ENCODE results near the gene SLC35G1. TPM values are rescaled to one million over a fixed set of nuclear protein-coding genes. Genes with fewer than 3 reads are reported as not detected.
A peak's percentile ranks its signal among the peaks of the same experiment; 100 is the strongest.

SLC35G1 gene
- total RNA-seq, 6 experiments from 2014 or later = 5.2 to 7.2 (median 5.7) TPM

DNA sequence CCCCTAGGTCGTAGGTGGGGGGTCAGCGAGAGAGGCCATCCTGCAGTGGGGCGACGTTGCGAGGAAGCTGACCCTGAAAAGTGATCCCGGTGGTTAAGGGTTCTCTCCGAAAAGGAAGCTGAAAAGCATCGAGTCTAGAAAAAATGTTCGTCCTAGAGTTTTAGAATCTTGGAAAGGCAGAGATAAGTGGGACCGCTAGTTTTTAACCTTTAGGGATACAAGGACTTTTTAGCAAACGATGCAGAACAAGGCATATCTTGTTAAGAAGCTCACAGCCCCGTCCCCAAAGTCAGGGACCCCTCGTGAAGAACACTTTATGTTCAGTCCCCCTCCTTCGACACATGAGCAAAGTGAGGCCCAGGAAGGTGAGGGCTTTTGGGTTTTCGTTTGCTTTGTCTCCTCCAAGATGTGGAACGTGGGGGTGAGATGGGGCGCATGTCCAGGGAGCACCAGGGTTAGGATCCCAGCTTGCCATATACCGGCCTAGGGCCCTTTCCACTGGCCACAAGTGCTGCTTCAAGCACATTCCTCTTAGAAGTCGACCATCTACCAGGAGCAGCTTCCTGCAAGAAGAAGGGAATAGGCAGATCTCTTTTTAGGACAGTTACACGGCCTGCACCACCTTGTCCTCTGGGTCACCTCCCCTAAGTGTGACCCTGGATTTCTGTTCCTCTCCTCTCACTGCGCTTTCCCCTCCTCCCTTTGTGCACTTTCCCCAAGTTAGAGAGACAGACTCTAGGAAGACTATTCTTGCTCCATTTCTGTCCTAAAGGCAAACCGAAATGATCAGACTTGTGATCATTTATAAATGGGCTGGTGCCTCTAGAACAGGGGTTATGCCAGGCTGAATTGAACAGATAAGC is 969 bp downstream of the SLC35G1 start:
- Mint-ChIP-seq H3K27me3 (ENCODE audit: insufficient read depth) (peaks cover 1% of the 10 kb centered on the region), H3K36me3 (ENCODE audit: low read depth) (no peaks in the 10 kb centered on the region), H3K4me1 (ENCODE audit: low read depth) (peaks cover 25% of the 10 kb centered on the region), H3K4me3 (peak overlapping the region; percentile 91), H3K27ac (peak overlapping the region; percentile 73), H3K9me3 (no peaks in the 10 kb centered on the region)
- DNase-seq = no peak
- TF ChIP-seq, protein P1, sequence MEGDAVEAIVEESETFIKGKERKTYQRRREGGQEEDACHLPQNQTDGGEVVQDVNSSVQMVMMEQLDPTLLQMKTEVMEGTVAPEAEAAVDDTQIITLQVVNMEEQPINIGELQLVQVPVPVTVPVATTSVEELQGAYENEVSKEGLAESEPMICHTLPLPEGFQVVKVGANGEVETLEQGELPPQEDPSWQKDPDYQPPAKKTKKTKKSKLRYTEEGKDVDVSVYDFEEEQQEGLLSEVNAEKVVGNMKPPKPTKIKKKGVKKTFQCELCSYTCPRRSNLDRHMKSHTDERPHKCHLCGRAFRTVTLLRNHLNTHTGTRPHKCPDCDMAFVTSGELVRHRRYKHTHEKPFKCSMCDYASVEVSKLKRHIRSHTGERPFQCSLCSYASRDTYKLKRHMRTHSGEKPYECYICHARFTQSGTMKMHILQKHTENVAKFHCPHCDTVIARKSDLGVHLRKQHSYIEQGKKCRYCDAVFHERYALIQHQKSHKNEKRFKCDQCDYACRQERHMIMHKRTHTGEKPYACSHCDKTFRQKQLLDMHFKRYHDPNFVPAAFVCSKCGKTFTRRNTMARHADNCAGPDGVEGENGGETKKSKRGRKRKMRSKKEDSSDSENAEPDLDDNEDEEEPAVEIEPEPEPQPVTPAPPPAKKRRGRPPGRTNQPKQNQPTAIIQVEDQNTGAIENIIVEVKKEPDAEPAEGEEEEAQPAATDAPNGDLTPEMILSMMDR (IDR thresholded peaks at IDR 0.05) = no peak

DNA sequence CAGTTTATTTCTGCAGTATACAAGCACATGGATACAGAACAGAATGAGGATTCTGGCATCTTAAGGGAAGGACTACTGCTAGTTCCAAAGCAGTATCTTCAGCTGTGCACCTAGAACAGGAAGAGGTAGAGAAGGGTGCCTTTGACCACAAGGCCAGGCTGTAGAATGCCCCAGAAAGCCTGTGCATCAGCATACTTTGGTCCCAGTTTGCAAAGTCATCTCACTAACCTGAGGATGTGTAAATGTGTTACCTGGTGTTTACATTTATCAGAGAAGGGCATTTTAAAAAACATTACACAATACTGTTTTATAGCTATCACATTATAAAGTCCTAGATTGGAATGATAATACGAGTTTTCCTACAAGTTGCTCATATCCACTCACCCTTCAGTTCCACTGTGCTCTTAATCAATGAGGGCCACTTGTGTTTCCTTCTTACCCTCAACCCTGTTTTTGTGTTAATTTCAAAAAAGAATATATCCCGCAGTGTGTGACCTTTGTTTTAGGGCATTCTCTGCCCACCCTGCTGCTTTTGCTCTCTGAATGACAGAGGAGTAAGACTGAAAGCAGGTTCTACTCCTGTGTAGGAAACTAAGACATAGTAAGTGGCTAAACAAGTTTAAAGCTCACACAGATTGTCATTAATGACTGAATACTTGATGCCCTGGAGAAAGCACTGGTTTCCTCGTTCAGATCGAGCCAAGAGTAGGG is 3.4 kb downstream of the SLC35G1 start:
- H3K27ac Mint-ChIP-seq = no peak overlapping the region
- TF ChIP-seq, protein P1 (IDR thresholded peaks at IDR 0.05) = no peak
- no peak for DNase-seq
- no peak overlapping the region for H3K4me3 Mint-ChIP-seq
- no peaks in the 10 kb centered on the region for H3K9me3 Mint-ChIP-seq
- H3K27me3 Mint-ChIP-seq (ENCODE audit: insufficient read depth) = no peaks in the 10 kb centered on the region; the same call in 1 of the 2 replicates
- peaks cover 25% of the 10 kb centered on the region for H3K4me1 Mint-ChIP-seq (ENCODE audit: low read depth)
- H3K36me3 Mint-ChIP-seq (ENCODE audit: low read depth) = no peaks in the 10 kb centered on the region

DNA sequence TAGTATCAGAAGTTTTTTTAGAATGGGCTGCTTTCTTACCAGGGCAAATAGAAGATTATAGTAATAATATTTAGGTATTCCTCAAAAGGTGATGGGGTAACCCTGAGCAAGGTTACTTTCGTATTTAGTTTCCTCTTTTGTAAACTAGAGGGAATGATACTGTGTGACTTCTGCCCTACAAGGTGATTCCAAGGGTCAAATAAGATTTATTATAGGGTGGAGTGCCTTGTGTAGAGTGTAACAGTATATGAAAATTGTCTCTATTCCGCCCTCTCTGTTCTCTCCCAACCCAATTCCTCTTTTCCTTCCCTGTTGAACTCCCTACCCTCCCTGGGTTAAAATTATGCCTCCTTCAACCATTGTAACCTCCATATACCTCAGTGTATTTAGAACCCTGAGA is 5.3 kb downstream of the SLC35G1 start:
- DNase-seq = no peak
- TF ChIP-seq, protein P1 (IDR thresholded peaks at IDR 0.05) = no peak
- peaks cover 20% of the 10 kb centered on the region for H3K4me1 Mint-ChIP-seq (ENCODE audit: low read depth)
- no peaks in the 10 kb centered on the region for H3K9me3 Mint-ChIP-seq
- no peaks in the 10 kb centered on the region; the same call in 1 of the 2 replicates for H3K27me3 Mint-ChIP-seq (ENCODE audit: insufficient read depth)
- no peaks in the 10 kb centered on the region for H3K36me3 Mint-ChIP-seq (ENCODE audit: low read depth)
- H3K27ac Mint-ChIP-seq = no peak overlapping the region
- H3K4me3 Mint-ChIP-seq = no peak overlapping the region

DNA sequence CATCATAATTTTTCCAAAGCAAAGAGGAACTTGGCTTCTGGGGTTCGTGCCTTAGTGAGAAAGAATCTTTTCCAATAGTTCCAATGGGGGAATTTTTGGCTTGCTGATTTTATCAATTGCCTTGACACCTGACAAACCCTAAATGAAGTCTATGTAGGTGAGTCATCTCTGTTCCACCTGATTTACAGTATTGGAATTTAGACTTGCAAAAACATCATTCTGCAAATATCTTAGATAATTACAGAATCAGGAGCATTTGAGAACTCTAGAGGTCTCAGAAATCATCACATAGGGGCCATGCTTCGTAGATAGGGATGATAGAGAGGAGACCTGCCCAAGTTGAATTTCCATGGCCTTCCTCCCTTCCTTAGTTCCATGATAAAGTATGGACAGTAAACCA is 9.3 kb downstream of the SLC35G1 start:
- no peaks in the 10 kb centered on the region for H3K9me3 Mint-ChIP-seq
- no peaks in the 10 kb centered on the region; the same call in 1 of the 2 replicates for H3K27me3 Mint-ChIP-seq (ENCODE audit: insufficient read depth)
- no peak for DNase-seq
- TF ChIP-seq, protein P1 (IDR thresholded peaks at IDR 0.05) = no peak
- H3K4me3 Mint-ChIP-seq = no peak overlapping the region
- peaks cover 4% of the 10 kb centered on the region; the same call in 1 of the 2 replicates for H3K4me1 Mint-ChIP-seq (ENCODE audit: low read depth)
- no peak overlapping the region for H3K27ac Mint-ChIP-seq
- H3K36me3 Mint-ChIP-seq (ENCODE audit: low read depth) = no peaks in the 10 kb centered on the region

DNA sequence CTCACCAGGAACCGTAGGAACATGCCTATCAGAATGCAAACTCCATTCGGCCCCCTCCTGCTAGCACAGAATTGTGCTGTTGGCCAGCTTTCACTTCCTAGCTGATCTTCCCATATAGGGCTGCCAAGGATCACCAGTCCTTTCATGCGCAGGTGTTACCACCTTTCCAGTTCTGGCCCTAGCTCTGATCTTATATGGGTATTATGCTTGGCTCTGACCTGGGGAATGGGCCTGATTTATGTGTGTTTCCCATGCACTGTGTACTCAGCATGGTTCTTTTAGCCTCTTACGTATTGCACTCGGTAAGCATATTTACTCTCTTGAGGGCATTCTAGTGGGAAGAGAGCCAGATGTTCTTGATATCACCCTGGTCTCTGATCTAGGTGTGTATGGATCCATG is 11.1 kb downstream of the SLC35G1 start:
- TF ChIP-seq, protein P1 (IDR thresholded peaks at IDR 0.05) = no peak
- H3K27me3 Mint-ChIP-seq (ENCODE audit: insufficient read depth) = no peaks in the 10 kb centered on the region
- no peak overlapping the region for H3K4me3 Mint-ChIP-seq
- no peak for DNase-seq
- H3K36me3 Mint-ChIP-seq (ENCODE audit: low read depth) = no peaks in the 10 kb centered on the region
- no peak overlapping the region for H3K27ac Mint-ChIP-seq
- no peaks in the 10 kb centered on the region for H3K9me3 Mint-ChIP-seq
- H3K4me1 Mint-ChIP-seq (ENCODE audit: low read depth) = peaks cover 4% of the 10 kb centered on the region; the same call in 1 of the 2 replicates

Measured in HFFc6 (cell line).